Stimulated activated CD8-positive, alpha-beta memory T cell treated with anti-CD3 and anti-CD28 coated beads, Interleukin-12 subunit alpha, Interleukin-12 subunit beta, amount 100 ng/mL, for 1 hour (primary cell): Measurements from ENCODE around the gene MYOF.

ENCODE experiments used
- DNase-seq: peaks from one replicate; pipeline ENCODE4 v3.0.0-alpha.2; 2020; ENCODE audit warnings: low read depth

The MYOF gene, protein sequence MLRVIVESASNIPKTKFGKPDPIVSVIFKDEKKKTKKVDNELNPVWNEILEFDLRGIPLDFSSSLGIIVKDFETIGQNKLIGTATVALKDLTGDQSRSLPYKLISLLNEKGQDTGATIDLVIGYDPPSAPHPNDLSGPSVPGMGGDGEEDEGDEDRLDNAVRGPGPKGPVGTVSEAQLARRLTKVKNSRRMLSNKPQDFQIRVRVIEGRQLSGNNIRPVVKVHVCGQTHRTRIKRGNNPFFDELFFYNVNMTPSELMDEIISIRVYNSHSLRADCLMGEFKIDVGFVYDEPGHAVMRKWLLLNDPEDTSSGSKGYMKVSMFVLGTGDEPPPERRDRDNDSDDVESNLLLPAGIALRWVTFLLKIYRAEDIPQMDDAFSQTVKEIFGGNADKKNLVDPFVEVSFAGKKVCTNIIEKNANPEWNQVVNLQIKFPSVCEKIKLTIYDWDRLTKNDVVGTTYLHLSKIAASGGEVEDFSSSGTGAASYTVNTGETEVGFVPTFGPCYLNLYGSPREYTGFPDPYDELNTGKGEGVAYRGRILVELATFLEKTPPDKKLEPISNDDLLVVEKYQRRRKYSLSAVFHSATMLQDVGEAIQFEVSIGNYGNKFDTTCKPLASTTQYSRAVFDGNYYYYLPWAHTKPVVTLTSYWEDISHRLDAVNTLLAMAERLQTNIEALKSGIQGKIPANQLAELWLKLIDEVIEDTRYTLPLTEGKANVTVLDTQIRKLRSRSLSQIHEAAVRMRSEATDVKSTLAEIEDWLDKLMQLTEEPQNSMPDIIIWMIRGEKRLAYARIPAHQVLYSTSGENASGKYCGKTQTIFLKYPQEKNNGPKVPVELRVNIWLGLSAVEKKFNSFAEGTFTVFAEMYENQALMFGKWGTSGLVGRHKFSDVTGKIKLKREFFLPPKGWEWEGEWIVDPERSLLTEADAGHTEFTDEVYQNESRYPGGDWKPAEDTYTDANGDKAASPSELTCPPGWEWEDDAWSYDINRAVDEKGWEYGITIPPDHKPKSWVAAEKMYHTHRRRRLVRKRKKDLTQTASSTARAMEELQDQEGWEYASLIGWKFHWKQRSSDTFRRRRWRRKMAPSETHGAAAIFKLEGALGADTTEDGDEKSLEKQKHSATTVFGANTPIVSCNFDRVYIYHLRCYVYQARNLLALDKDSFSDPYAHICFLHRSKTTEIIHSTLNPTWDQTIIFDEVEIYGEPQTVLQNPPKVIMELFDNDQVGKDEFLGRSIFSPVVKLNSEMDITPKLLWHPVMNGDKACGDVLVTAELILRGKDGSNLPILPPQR (N-terminal part only)

DNA sequence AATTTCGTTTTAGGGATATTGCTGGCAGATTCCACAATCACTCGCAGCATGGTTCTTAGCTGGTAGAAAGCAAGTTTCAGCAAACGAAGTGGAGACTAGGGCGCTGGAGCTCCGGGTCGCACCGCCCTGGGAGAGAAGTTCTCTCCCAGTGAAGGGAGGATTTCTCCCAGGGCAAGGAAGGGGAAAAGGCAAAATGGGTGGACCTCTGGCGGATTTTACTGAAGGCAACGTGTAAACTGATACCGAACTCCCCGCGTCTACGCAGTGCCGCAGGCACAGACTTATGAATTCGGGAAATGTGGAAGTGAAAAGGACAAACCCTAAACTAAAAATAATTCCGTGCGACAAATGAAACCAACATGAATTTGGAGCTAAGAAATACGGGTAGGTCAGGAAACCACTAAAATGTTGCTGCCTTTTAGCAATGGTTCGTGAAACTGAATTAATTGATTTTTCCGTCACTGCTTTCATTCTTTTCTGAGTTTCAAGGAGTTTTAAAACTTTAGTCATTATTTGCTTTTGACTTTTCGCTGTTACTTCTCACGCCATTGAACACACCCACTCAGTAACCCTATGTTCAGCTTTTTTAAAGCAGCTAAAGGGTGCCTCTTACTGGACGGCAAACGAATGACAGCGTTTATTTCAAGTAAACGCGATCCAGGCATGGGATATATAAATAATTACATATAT lies at the start of gene MYOF:
TSS of gene MYOF (minus strand) at position 190 of the 690 bp plus-strand sequence. CDS start at position 50, 140 bp downstream.
- DNase-seq: peak; percentile 15

DNA sequence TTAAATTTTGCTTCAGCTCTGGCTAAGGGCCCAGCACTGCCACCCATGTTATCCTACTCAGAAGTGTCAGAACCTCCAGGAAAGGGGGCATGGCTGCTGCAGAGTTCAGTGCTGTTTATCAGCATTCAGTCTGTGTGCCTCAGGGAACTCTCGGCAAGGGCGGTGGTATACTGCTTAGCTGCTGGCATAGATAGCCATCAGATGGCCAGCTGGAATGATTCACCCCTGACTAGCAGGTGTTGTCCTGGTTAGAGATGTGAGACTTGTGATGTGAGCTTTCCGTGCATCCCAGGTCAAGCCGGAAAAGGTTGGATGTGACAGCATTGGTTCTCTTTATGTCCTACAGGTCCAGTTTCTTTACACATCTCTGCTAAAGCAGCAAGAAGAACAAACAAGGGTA lies 36.4 kb upstream of the MYOF start:
- DNase-seq: no peak

DNA sequence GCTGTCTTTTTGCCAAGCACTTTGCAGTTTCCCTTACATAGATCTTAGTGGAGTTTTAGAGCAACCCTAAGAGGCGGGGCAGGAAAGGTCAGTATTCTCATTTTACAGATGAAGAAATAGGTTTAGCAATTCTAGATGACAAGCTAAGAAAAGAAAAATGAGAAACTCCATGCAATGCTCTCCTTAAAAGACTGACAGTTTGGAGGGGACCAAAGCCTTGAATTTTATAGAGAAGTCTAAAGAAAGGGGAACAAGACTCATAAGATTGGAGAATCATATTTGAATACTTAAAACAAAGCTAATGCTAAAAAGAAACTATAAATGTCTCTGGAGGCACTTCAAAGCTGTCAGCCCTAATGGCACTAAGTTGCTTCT lies 33.9 kb upstream of the MYOF start:
- no peak for DNase-seq

DNA sequence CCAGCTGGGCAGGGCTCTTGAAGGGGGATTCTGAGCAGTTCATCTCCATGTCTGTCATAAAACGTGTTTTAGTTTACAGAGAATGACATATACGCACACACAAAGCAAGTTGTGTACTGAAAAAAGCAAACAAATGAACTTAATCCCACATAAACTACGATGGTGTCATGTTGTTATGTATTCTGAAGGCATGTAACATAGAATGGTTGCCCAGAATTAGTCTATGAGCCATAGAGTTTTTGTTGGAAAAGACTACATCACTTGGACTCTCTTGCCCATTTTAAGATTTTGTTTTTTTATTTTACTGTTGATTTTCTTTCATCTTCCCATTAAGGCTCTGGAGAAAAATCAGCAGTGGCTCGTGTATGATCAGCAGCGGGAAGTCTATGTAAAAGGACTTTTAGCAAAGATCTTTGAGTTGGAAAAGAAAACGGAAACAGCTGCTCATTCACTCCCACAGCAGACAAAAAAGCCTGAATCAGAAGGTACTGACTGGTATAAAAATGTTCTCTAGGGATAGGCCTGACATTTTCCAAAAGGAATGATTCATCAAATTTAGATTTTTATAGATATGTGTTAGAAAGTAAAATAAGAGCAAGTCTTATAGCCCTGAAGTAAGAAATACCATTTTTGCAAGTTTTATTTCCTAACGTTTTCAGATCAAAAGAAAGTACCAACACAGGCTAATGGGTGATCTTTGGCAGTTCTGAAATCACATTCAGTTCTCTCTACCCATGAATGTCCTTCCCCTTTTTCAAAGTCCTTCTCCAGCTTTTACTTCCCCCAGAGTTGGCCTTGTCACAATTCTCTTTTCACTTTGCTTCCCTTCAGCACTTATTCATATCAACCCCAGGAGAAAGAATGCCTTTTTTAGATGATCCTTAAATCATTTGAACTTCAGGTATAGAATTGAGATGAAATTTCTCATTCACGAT lies 33.2 kb upstream of the MYOF start:
- no peak for DNase-seq

DNA sequence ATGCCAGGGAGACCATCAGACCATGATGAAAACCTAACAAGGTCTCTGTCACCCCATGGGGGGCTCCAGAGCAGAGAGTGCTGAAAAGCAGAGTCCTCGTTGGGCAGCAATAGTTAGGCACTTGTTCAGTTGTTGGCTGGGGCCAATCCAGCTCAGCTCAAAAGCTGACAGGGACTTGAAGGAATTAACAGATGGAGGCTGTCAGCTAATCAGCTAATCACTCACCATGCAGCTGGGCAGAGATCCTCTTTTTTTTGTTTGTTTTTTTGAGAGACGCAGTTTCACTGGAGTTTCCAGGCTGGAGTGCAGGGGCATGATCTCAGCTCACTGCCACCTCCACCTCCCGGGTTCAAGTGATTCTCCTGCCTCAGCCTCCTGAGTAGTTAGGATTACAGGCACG lies 32.4 kb upstream of the MYOF start:
- DNase-seq: no peak

DNA sequence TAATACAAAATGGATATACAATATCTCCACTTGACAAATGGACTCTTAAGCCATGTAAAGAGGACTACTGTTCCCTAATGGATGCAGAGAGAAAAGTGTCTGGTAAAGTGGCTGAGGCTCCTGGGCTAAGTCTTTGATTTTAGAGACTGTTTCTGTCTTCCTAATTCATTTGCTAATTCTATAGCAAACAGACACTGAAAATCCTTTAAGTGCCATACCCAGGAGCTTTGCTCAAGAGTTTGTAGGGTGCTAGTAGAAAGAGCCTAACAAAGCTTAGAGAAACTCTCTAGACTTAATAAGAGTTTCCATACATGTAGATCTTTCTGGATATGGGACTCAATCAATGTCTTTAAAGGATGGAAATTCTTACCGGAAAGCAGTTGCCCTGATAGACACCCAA lies 31.0 kb upstream of the MYOF start:
- no peak for DNase-seq

DNA sequence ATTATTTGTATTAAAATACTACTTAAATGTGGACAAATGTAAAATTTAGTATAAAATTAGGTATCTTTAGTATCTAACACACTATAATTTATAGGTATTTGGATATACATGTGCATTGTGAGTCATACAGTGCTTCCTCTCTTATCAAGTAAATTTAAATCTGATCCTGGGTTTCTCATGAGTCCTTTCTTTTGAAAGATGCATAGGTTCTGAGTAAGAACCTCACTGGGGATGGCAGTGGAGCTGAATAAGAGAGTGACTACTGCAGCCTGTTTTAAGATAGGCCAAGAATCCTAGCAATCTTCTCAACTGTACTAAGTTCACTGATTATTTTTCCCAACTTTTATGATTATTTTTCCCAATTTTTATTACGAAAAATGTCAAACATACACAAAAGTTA lies 30.4 kb upstream of the MYOF start:
- no peak for DNase-seq

DNA sequence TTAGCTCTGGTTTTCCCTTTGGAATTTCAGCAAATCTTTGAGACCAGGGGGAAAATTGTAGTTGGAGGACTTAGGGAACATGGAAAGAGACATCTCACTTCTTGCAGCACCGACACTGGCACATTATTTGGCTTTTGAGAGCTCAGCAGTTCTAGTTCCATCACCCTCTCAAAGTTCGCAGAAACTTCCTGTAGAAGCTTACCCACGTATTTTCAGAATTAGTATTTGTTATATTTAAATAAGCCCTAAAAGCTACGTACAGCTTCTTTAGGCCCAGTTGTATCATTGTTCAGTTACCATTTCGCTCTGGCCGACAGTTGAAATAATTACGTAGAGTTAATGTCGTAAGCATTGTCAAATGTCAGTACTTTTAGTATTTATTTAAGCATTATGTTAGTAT lies 27.7 kb upstream of the MYOF start:
- DNase-seq: no peak

DNA sequence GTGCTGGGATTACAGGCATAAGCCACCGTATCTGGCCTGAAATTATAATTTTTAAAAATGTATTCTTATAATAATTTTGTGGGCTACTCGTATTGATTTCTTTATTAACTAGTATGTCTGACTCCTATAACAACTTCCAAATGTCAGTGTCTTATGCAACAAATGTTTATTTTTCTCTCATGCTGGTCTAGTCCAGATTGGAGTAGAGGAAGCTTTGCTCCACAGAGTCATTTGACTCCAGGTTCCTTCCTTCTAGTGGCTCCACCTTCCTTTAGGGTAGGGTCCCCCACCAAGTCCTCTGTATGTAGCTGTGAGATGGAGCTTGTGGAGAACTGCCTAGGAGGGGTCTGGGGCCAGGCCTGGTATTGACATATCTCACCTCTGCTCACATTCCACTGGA lies 22.9 kb upstream of the MYOF start:
- no peak for DNase-seq

DNA sequence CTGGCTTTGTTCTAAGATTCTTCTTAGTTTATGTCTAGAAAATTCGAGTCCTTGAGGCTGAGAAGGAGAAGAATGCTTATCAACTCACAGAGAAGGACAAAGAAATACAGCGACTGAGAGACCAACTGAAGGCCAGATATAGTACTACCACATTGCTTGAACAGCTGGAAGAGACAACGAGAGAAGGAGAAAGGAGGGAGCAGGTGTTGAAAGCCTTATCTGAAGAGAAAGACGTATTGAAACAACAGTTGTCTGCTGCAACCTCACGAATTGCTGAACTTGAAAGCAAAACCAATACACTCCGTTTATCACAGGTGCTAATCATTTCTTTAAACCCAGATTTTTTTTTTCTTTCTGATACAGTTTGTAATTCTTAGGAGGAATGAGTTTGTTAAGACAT lies 20.9 kb upstream of the MYOF start:
- DNase-seq: no peak

DNA sequence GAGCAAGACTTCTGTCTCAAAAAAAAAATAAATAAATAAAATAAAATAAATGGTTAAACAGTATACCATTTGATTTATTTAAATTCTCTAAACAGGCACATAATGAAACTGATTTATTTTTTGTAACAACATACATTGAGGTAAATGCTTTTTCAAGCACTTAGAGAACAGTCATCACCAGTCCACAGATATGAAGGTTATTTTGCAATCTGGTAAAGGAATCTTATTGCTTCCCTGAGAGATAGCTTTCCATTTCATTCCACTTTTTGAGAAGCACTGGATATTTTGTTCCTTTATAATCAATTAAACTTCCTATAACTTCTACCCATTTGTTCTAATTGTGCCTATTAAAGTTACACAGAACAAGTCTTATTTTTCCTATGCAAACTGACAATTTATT lies 19.5 kb upstream of the MYOF start:
- DNase-seq: no peak

DNA sequence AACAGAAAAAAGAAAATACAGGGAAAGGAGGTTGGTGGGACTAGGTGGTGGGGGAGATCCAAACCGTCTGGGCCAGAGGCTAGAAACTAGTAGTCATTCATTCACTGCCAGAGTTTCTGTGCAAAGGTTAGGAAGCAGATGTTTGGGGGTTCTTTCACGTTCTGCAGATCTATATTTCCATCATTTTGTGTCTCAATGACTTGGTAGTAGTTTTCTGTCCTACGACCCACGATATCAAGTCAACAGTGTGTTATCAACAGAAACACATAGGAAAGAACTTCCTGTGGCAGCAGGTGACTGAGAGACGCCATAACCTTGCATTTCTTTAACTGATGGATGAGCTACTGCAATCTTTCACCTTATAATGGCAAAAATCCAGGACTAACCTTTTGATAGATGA lies 16.0 kb upstream of the MYOF start:
- no peak for DNase-seq

DNA sequence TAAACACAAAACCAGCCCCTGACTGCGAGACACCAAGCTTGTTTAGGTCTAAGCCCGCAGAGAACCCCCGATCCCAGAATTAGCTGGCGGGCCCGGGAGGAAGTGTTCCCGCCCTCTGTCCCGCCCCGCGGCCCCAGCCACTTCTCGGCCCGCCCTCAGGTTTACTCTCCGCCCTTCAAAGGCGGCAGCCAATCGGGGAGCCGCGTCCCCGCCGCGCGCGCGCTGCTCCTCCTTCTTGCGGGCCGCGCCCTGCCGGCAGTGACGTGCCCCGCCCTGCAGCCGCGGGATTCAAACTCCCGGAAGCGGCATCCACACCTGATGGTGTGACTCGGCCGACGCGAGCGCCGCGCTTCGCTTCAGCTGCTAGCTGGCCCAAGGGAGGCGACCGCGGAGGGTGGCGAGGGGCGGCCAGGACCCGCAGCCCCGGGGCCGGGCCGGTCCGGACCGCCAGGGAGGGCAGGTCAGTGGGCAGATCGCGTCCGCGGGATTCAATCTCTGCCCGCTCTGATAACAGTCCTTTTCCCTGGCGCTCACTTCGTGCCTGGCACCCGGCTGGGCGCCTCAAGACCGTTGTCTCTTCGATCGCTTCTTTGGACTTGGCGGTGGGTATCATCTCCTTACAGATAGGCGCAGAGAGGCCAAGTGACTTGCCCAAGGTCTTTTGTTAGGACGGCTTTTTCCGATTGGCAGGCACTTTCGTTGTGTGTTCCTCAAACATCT lies 14.3 kb upstream of the MYOF start, which contains the start of gene CEP55:
TSS of gene CEP55 (plus strand) at position 291 of the 720 bp plus-strand sequence. CDS start 3,440 bp downstream, outside the sequence.
- peak; percentile 94 for DNase-seq

DNA sequence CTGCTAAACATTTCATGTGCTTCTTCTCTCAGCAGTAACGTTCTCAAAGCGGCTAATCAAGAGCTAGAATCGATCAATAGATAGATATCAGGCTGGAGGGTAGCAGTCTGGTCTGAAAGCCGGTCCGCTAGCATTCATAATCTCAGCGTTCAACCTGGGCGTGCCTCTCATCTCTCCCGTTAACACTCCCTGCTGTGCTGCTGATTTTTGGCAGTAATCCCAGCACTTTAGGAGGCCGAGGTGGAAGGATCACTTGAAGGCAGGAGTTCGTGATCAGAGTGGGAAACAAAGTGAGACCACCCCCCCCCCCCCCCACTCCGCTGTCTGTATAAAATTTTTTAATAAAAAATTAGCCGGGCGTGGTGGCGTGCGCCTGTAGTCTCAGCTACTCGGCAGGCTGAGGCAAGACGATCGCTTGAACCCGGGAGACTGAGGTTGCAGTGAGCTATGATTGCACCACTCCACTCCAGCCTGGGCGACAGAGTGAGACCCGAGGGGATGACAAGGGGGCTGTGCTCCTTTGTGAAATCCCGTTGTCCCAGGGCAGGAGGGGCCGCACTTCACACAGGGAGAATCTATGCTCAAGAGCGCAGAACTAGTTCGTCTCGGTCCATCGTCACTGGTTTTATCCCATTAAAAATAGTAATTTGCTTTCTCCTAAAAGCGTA lies 13.7 kb upstream of the MYOF start:
- no peak for DNase-seq

DNA sequence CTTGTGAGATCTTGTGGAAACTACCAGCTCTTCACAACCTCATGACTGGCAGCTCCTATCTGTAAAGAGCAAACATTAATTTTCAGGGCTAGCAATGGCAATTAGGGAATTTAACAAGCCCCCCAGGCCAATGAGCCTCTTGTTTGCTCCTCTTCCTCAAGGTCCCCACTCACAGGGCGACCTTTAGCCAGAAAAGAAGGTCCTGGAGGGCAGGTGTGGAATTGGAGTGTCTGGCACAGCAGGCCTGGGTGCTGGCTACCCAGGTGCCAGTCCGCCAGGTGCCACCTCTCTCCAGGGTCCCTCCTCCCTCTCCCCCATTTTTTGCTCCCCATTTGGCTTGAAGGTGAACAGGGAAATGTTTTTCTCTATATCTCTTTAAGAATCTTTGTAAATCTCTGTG lies 12.4 kb upstream of the MYOF start:
- no peak for DNase-seq

DNA sequence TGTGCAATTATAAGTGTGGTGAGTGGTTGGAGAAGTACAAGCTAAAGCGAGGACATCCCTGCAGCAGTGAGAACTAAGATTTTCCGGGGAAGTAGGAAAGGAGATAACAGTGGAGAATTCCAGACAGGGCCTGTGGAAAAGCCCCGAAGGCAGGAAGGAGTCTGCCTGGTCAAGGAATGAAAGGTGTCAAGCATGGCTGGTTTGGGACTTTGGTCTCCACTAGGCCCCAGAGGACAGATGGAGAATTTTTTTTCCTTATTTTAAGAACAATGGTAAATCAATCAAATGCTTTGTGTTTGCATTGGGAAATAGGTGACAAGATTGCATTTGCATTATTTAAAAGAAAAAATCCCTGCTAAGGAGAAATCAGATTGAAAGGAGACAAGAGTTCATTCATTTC lies 11.0 kb upstream of the MYOF start:
- no peak for DNase-seq

DNA sequence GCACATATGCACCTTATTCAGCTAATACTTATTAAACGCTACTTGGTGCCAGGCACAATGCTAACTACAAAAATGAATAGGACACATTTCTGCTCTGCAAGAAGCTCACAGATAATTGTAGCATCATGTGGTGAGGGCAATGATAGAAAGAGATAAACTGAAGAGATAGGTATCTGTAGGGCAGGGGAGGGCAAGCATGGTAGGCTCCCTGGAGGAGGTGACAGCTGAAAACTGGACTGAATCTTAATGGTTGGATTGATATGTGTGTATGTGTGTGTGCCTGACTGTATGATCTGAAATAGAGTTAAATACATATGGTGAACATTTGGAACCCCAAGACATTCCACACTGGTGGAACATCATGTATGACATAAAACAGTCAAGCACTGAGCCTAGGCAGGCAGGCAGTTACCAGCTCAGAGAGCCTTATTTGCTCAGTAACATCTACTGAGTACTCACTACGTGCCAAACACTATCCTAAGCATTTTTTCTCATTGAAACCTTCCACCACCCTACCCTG lies 9.5 kb upstream of the MYOF start:
- DNase-seq: no peak

DNA sequence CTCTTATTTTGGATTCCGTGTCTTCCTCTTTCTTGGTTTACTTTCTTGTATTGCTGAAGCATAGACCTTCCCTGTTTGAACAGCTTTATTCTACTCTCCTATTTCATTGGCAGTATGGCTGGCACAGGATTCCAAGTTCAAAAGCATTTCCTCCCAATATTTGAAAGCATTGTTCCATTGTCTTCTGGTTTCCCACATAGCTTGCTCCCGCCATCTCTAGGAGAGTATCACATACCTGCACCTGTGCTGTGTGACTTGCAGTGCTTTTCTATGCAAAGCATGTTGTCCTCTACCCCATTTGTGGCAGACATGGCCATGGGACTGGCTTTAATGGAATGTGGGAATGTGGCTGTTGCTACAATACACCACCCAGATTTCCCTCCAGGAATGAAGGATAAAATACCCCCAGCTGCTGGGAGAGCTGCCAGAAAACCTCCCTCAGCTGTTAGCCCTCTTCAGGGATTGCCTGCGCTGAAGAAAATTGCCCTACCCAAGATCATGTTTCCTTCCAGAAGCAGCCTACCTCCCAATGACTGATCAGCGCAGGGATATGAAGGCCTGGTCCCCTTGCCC lies 6.9 kb upstream of the MYOF start:
- no peak for DNase-seq

DNA sequence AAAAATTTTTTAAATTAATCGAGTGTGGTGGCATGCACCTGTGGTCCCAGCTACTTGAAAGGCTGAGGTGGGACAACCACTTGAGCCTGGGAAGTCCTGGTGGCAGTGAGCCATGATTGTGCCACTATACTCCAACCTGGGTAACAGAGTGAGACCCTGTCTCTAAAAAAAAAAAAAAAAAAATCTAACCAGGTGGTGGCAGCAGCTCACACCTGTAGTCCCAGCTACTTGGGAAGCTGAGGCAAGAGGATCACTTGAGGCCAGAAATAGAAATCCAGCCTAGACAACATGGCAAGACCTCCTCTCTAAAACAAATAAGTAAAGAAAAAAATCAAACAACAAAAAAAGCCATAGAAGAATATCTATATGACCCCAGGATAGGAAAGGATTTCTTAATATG lies 3.6 kb upstream of the MYOF start:
- DNase-seq: no peak
